SK-N-SH treated with all-trans-retinoic acid at 6 μM for 48 hours (cell line): ENCODE measurements around the gene PCED1A.

ENCODE experiments used
- ARNTL ChIP-seq: fragments of 450-650 bp; formaldehyde crosslinking; IDR thresholded peaks from 2 replicates; pipeline ENCODE4 v1.5.0; 2020; ENCODE audit warnings: low read depth, mild to moderate bottlenecking, moderate library complexity, borderline replicate concordance
- ISL1 ChIP-seq: fragments of 250-450 bp; sonication (Bioruptor Pico); IDR thresholded peaks from 2 replicates; pipeline ENCODE4 v2.1.2; 2022; ENCODE audit warnings: mild to moderate bottlenecking, moderate library complexity
- PPARA ChIP-seq: fragments of 250-450 bp; sonication (Bioruptor Pico); IDR thresholded peaks from 2 replicates; pipeline ENCODE4 v1.5.0; 2020; ENCODE audit warnings: mild to moderate bottlenecking, borderline replicate concordance
- RARB ChIP-seq: fragments of 250-450 bp; sonication (Bioruptor Pico); IDR thresholded peaks from 2 replicates; pipeline ENCODE4 v1.8.0; 2021; ENCODE audit warnings: mild to moderate bottlenecking, moderate library complexity
- TCF4 ChIP-seq: fragments of 250-450 bp; sonication (Bioruptor Pico); IDR thresholded peaks from 2 replicates; pipeline ENCODE4 v1.8.0; 2021; ENCODE audit warnings: mild to moderate bottlenecking, moderate library complexity, borderline replicate concordance
- ZFP30 ChIP-seq: fragments of 450-650 bp; formaldehyde crosslinking; IDR thresholded peaks from 2 replicates; pipeline ENCODE4 v1.5.0; 2022; ENCODE audit warnings: mild to moderate bottlenecking, moderate library complexity
- ZNF70 ChIP-seq: fragments of 450-650 bp; formaldehyde crosslinking; IDR thresholded peaks from 2 replicates; pipeline ENCODE4 v1.5.0; 2020; ENCODE audit warnings: mild to moderate bottlenecking, moderate library complexity
- ZNF8 ChIP-seq: fragments of 450-650 bp; formaldehyde crosslinking; IDR thresholded peaks from 2 replicates; pipeline ENCODE4 v1.5.0; 2020; ENCODE audit warnings: mild to moderate bottlenecking, moderate library complexity
- TF ChIP-seq, protein P1 (sequence below): fragments of 250-450 bp; sonication (Bioruptor Pico); IDR thresholded peaks from 2 replicates; pipeline ENCODE4 v1.8.0; 2020; ENCODE audit warnings: mild to moderate bottlenecking, moderate library complexity, borderline replicate concordance
- TF ChIP-seq, protein P2 (sequence below): fragments of 250-450 bp; sonication (Bioruptor Pico); IDR thresholded peaks from 2 replicates; pipeline ENCODE4 v1.8.0; 2021; ENCODE audit warnings: low read depth, mild to moderate bottlenecking, moderate library complexity, borderline replicate concordance
- TF ChIP-seq, protein P3 (sequence below): fragments of 250-450 bp; sonication (Bioruptor Pico); IDR thresholded peaks from 2 replicates; pipeline ENCODE4 v1.5.1; 2020; ENCODE audit warnings: low read depth, mild to moderate bottlenecking, moderate library complexity

DNA sequence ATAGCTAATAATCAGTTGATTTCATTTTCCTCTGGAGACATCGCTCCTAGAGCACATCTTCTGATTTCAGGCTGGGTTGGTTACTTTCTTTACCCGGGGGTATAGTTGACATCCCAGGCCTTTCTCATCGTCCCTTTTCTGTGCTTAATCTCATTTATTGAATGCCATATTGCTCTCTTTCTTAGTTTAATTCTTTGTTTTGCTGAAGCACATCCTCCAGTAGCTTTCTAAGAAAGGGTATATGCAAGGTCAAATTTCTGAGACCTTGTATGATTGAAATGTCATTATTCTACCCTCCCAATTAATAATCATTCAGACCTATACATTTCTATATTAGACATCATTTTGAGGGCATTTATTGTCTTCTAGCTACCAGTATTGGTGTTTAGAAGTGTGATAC is 28.3 kb downstream of the PCED1A start:
- no peak for TF ChIP-seq ARNTL (CRISPR knock-in tag)
- TF ChIP-seq, protein P1, sequence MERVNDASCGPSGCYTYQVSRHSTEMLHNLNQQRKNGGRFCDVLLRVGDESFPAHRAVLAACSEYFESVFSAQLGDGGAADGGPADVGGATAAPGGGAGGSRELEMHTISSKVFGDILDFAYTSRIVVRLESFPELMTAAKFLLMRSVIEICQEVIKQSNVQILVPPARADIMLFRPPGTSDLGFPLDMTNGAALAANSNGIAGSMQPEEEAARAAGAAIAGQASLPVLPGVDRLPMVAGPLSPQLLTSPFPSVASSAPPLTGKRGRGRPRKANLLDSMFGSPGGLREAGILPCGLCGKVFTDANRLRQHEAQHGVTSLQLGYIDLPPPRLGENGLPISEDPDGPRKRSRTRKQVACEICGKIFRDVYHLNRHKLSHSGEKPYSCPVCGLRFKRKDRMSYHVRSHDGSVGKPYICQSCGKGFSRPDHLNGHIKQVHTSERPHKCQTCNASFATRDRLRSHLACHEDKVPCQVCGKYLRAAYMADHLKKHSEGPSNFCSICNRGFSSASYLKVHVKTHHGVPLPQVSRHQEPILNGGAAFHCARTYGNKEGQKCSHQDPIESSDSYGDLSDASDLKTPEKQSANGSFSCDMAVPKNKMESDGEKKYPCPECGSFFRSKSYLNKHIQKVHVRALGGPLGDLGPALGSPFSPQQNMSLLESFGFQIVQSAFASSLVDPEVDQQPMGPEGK (CRISPR knock-in tag), result no peak
- no peak for TF ChIP-seq RARB (CRISPR knock-in tag)
- no peak for TF ChIP-seq TCF4
- TF ChIP-seq ZFP30, result no peak
- TF ChIP-seq, protein P2, sequence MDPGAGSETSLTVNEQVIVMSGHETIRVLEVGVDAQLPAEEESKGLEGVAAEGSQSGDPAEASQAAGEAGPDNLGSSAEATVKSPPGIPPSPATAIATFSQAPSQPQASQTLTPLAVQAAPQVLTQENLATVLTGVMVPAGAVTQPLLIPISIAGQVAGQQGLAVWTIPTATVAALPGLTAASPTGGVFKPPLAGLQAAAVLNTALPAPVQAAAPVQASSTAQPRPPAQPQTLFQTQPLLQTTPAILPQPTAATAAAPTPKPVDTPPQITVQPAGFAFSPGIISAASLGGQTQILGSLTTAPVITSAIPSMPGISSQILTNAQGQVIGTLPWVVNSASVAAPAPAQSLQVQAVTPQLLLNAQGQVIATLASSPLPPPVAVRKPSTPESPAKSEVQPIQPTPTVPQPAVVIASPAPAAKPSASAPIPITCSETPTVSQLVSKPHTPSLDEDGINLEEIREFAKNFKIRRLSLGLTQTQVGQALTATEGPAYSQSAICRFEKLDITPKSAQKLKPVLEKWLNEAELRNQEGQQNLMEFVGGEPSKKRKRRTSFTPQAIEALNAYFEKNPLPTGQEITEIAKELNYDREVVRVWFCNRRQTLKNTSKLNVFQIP, result no peak
- no peak for TF ChIP-seq ZNF8
- no peak for TF ChIP-seq ZNF70 (CRISPR knock-in tag)
- TF ChIP-seq ISL1 (CRISPR knock-in tag), result no peak
- TF ChIP-seq, protein P3, sequence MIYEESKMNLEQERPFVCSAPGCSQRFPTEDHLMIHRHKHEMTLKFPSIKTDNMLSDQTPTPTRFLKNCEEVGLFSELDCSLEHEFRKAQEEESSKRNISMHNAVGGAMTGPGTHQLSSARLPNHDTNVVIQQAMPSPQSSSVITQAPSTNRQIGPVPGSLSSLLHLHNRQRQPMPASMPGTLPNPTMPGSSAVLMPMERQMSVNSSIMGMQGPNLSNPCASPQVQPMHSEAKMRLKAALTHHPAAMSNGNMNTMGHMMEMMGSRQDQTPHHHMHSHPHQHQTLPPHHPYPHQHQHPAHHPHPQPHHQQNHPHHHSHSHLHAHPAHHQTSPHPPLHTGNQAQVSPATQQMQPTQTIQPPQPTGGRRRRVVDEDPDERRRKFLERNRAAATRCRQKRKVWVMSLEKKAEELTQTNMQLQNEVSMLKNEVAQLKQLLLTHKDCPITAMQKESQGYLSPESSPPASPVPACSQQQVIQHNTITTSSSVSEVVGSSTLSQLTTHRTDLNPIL (CRISPR knock-in tag), result no peak
- no peak for TF ChIP-seq PPARA (CRISPR knock-in tag)
